GM23338 (cell line): ENCODE data around the gene PNPLA5. TPM values are rescaled to one million over a fixed set of nuclear protein-coding genes. Genes with fewer than 3 reads are reported as not detected.

Source experiments
- ATAC-seq: fragments of 200-7000 bp; cut with Tn5 transposase; 3 replicates; pipeline ENCODE4 v1.9.1; 2020
- DNase-seq: peaks from one replicate; pipeline ENCODE4 v3.0.0-alpha.2; 2015; ENCODE audit warnings: low spot score
- H2AFZ ChIP-seq: fragments of 200-600 bp; sonication (generic); 2 replicates; pipeline ENCODE4 v1.8.0; 2016; ENCODE audit warnings: antibody characterized with exemption, mild to moderate bottlenecking, moderate library complexity
- H3F3A ChIP-seq: fragments of 200-600 bp; sonication (generic); replicated peaks from 2 replicates; pipeline ENCODE4 v1.8.0; 2017; ENCODE audit warnings: antibody characterized with exemption, mixed run types, low read depth
- H3K27ac ChIP-seq: fragments of 200-600 bp; sonication (generic); 2 replicates; pipeline ENCODE4 v1.6.1; 2016; ENCODE audit warnings: low read depth
- H3K27me3 ChIP-seq: fragments of 200-600 bp; sonication (generic); 2 replicates; pipeline ENCODE4 v1.8.0; 2016; ENCODE audit warnings: mild to moderate bottlenecking, mixed run types, moderate library complexity; ENCODE audit not compliant: insufficient read depth
- H3K36me3 ChIP-seq: fragments of 200-600 bp; sonication (generic); 2 replicates; pipeline ENCODE4 v1.8.0; 2016; ENCODE audit warnings: mild to moderate bottlenecking; ENCODE audit not compliant: insufficient read depth
- H3K4me1 ChIP-seq: fragments of 200-600 bp; sonication (generic); 2 replicates; pipeline ENCODE4 v1.8.0; 2016; ENCODE audit warnings: mild to moderate bottlenecking, moderate library complexity; ENCODE audit not compliant: insufficient read depth
- H3K4me2 ChIP-seq: fragments of 200-600 bp; sonication (generic); 2 replicates; pipeline ENCODE4 v1.7.1; 2017; ENCODE audit warnings: mixed run types
- H3K4me3 ChIP-seq: fragments of 200-600 bp; sonication (generic); 2 replicates; pipeline ENCODE4 v1.6.1; 2016; ENCODE audit warnings: mixed run types
- H3K79me2 ChIP-seq: fragments of 200-600 bp; sonication (generic); replicated peaks from 2 replicates; pipeline ENCODE4 v1.8.0; 2017; ENCODE audit warnings: mild to moderate bottlenecking; ENCODE audit not compliant: insufficient read depth
- H3K9me2 ChIP-seq: fragments of 200-600 bp; sonication (generic); 2 replicates; pipeline ENCODE4 v1.8.0; 2017; ENCODE audit not compliant: insufficient read depth
- H4K20me1 ChIP-seq: fragments of 200-600 bp; sonication (generic); replicated peaks from 2 replicates; pipeline ENCODE4 v1.8.0; 2017; ENCODE audit warnings: mild to moderate bottlenecking; ENCODE audit not compliant: insufficient read depth
- H3K27ac Mint-ChIP-seq: 2 replicates; pipeline ENCODE4 v1.8.0; 2020; ENCODE audit warnings: inconsistent platforms, mild to moderate bottlenecking, moderate library complexity, mixed read lengths
- H3K27me3 Mint-ChIP-seq: 3 replicates; pipeline ENCODE4 v1.8.0; 2022; ENCODE audit warnings: low read depth, mild to moderate bottlenecking, moderate library complexity, mixed read lengths, inconsistent platforms; ENCODE audit not compliant: insufficient read depth, poor library complexity
- H3K36me3 Mint-ChIP-seq: 3 replicates; pipeline ENCODE4 v1.8.0; 2021; ENCODE audit warnings: low read depth, mild to moderate bottlenecking, inconsistent platforms, moderate library complexity, mixed read lengths
- H3K4me1 Mint-ChIP-seq: 3 replicates; pipeline ENCODE4 v1.8.0; 2020; ENCODE audit warnings: mild to moderate bottlenecking, inconsistent platforms, mixed read lengths
- H3K4me3 Mint-ChIP-seq: 3 replicates; pipeline ENCODE4 v1.8.0; 2021; ENCODE audit warnings: moderate library complexity, mild to moderate bottlenecking, inconsistent platforms, mixed read lengths
- H3K9me3 Mint-ChIP-seq: 3 replicates; pipeline ENCODE4 v1.8.0; 2020; ENCODE audit warnings: moderate library complexity, mild to moderate bottlenecking, inconsistent platforms, mixed read lengths
- CREB1 ChIP-seq: fragments of 250-450 bp; sonication (Bioruptor Pico); IDR thresholded peaks from 2 replicates; pipeline ENCODE4 v1.5.0; 2020; ENCODE audit warnings: low read depth, mild to moderate bottlenecking, moderate library complexity
- ETS1 ChIP-seq: IDR thresholded peaks from 2 replicates; pipeline ENCODE4 v1.6.1; 2016; ENCODE audit warnings: antibody characterized with exemption
- EZH2 ChIP-seq: fragments of 200-600 bp; sonication (generic); IDR thresholded peaks from one replicate; pipeline ENCODE4 v1.8.0; 2017; ENCODE audit warnings: antibody characterized with exemption, mild to moderate bottlenecking, low read depth; ENCODE audit not compliant: unreplicated experiment
- JUNB ChIP-seq: IDR thresholded peaks from one replicate; pipeline ENCODE4 v1.6.1; 2016; ENCODE audit warnings: antibody characterized with exemption; ENCODE audit not compliant: unreplicated experiment
- POLR2AphosphoS5 ChIP-seq: IDR thresholded peaks from 2 replicates; pipeline ENCODE4 v1.6.1; 2016; ENCODE audit warnings: antibody characterized with exemption, low read depth
- REST ChIP-seq: IDR thresholded peaks from one replicate; pipeline ENCODE4 v1.6.1; 2018; ENCODE audit warnings: antibody characterized with exemption; ENCODE audit not compliant: unreplicated experiment
- STAT1 ChIP-seq: IDR thresholded peaks from one replicate; pipeline ENCODE4 v1.6.1; 2016; ENCODE audit warnings: antibody characterized with exemption; ENCODE audit not compliant: unreplicated experiment
- ZNF114 ChIP-seq: fragments of 250-450 bp; sonication (Bioruptor Pico); IDR thresholded peaks from 2 replicates; pipeline ENCODE4 v1.5.0; 2020; ENCODE audit warnings: mild to moderate bottlenecking, moderate library complexity
- ZNF331 ChIP-seq: fragments of 250-450 bp; sonication (Bioruptor Pico); IDR thresholded peaks from 2 replicates; pipeline ENCODE4 v1.5.0; 2020; ENCODE audit warnings: low read depth, mild to moderate bottlenecking, moderate library complexity
- ZNF462 ChIP-seq: fragments of 250-450 bp; sonication (Bioruptor Pico); IDR thresholded peaks from 2 replicates; pipeline ENCODE4 v1.5.0; 2020; ENCODE audit warnings: mild to moderate bottlenecking, moderate library complexity
- polyA plus RNA-seq: library from polyadenylated mRNA; unstranded; fragments of >200 nt; fragmentation: Nextera tagmentation; extraction: Ambion mirVana; gene quantifications from 2 replicates; pipeline ENCODE4 v1.2.1, GENCODE V29; 2016
- total RNA-seq: library from RNA; depleted of rRNA; stranded (reverse); fragments of >200 nt; shearing (Covaris generic); gene quantifications from 2 replicates; pipeline ENCODE4 v1.2.3, GENCODE V29; 2014

The PNPLA5 gene
- total and polyA plus RNA-seq, 2 experiments from 2014 or later, result 2.3 to 6.8 TPM

- Histone ChIP-seq H2AFZ (no peak overlapping the region), H3K4me3 (no peak overlapping the region), H3K4me2 (no peak overlapping the region), H3F3A (no peaks in the 10 kb centered on the region), H3K27me3 (no peaks in the 10 kb centered on the region), H3K79me2 (peaks cover 75% of the 10 kb centered on the region), H4K20me1 (no peaks in the 10 kb centered on the region; the same call in none of the 2 replicates), H3K27ac (no peak overlapping the region), H3K36me3 (no peaks in the 10 kb centered on the region; the same call in 1 of the 2 replicates), H3K9me2 (no peaks in the 10 kb centered on the region), H3K4me1 (0 out of 2 replicates have a peak, but pooled peaks cover 3% of the 10 kb centered on the region)
- H3K27ac Mint-ChIP-seq, result no peak overlapping the region
- TF ChIP-seq EZH2 (no peak), ZNF114 (CRISPR knock-in tag) (no peak)
- H3K36me3 Mint-ChIP-seq, result peaks cover 19% of the 10 kb centered on the region
- ATAC-seq, result peak; percentile 58
- peak; percentile 30 for DNase-seq
- peaks cover 34% of the 10 kb centered on the region for H3K4me1 Mint-ChIP-seq
- peaks cover 14% of the 10 kb centered on the region for H3K9me3 Mint-ChIP-seq
- peaks cover 5% of the 10 kb centered on the region for H3K27me3 Mint-ChIP-seq
- H3K4me3 Mint-ChIP-seq, result no peak overlapping the region
Measured at GRCh38 chr22:43853328-43853931, 38.4 kb downstream of the PNPLA5 start.

- peaks cover 75% of the 10 kb centered on the region for H3K79me2 ChIP-seq
- H2AFZ ChIP-seq, result no peak overlapping the region
- Mint-ChIP-seq H3K4me3 (no peak overlapping the region; the same call in 2 of the 3 replicates), H3K27ac (no peak overlapping the region; the same call in 1 of the 2 replicates), H3K27me3 (peaks cover 5% of the 10 kb centered on the region), H3K4me1 (peaks cover 33% of the 10 kb centered on the region), H3K9me3 (peaks cover 14% of the 10 kb centered on the region), H3K36me3 (peaks cover 15% of the 10 kb centered on the region)
- no peaks in the 10 kb centered on the region; the same call in none of the 2 replicates for H4K20me1 ChIP-seq
- H3K36me3 ChIP-seq, result no peaks in the 10 kb centered on the region; the same call in 1 of the 2 replicates
- no peak for TF ChIP-seq CREB1 (CRISPR knock-in tag)
- no peak for TF ChIP-seq REST
- no peak for TF ChIP-seq ZNF462 (CRISPR knock-in tag)
- no peak for TF ChIP-seq ETS1
- TF ChIP-seq STAT1, result no peak
- TF ChIP-seq JUNB, result no peak
- TF ChIP-seq POLR2AphosphoS5, result no peak
- no peak for TF ChIP-seq ZNF331 (CRISPR knock-in tag)
- H3K9me2 ChIP-seq, result no peaks in the 10 kb centered on the region
- DNase-seq, result no peak
- ATAC-seq, result no peak
- H3F3A ChIP-seq, result no peaks in the 10 kb centered on the region
- no peak overlapping the region for H3K27ac ChIP-seq
- H3K27me3 ChIP-seq, result no peaks in the 10 kb centered on the region
- H3K4me3 ChIP-seq, result no peak overlapping the region
- no peak overlapping the region for H3K4me2 ChIP-seq
- no peaks in the 10 kb centered on the region for H3K4me1 ChIP-seq
Measured at GRCh38 chr22:43852573-43853327, 39.1 kb downstream of the PNPLA5 start.
